Endothelial cell (in vitro differentiated cells): ENCODE results near the gene RIPPLY1. TPM values are rescaled to one million over a fixed set of nuclear protein-coding genes. Genes with fewer than 3 reads are reported as not detected.

Experiments
- DNase-seq: peaks from one replicate; pipeline ENCODE4 v3.0.0; 2021; ENCODE audit warnings: low spot score
- H3K27ac Mint-ChIP-seq: one replicate; pipeline ENCODE4 v1.8.0; 2021; ENCODE audit warnings: mixed read lengths, inconsistent platforms; ENCODE audit not compliant: unreplicated experiment
- H3K27me3 Mint-ChIP-seq: one replicate; pipeline ENCODE4 v1.8.0; 2021; ENCODE audit warnings: mild to moderate bottlenecking, moderate library complexity, mixed read lengths, inconsistent platforms; ENCODE audit not compliant: unreplicated experiment
- H3K36me3 Mint-ChIP-seq: one replicate; pipeline ENCODE4 v1.8.0; 2021; ENCODE audit warnings: mild to moderate bottlenecking, low read depth, mixed read lengths, inconsistent platforms; ENCODE audit not compliant: unreplicated experiment
- H3K4me1 Mint-ChIP-seq: one replicate; pipeline ENCODE4 v1.8.0; 2021; ENCODE audit warnings: mild to moderate bottlenecking, mixed read lengths, inconsistent platforms; ENCODE audit not compliant: unreplicated experiment
- H3K4me3 Mint-ChIP-seq: one replicate; pipeline ENCODE4 v1.8.0; 2021; ENCODE audit warnings: mild to moderate bottlenecking, mixed read lengths, inconsistent platforms; ENCODE audit not compliant: unreplicated experiment
- H3K9me3 Mint-ChIP-seq: one replicate; pipeline ENCODE4 v1.8.0; 2021; ENCODE audit warnings: mixed read lengths, inconsistent platforms; ENCODE audit not compliant: unreplicated experiment
- total RNA-seq: library from RNA; stranded (reverse); fragmentation: NEBNext Ultra II Directional; extraction: Animal tissue kit (Norgen Biotek cat#: 25700); gene quantifications from one replicate; pipeline ENCODE4 v1.2.1, GENCODE V29; 2021; ENCODE audit not compliant: unreplicated experiment
- TF ChIP-seq, protein P1 (sequence below): fragments of 200-600 bp; sonication (generic); IDR thresholded peaks from one replicate; pipeline ENCODE4 v1.5.0; 2021; ENCODE audit warnings: antibody characterized with exemption; ENCODE audit not compliant: unreplicated experiment

The RIPPLY1 gene
- total RNA-seq, 1 donor from 2014 or later = not detected

DNA sequence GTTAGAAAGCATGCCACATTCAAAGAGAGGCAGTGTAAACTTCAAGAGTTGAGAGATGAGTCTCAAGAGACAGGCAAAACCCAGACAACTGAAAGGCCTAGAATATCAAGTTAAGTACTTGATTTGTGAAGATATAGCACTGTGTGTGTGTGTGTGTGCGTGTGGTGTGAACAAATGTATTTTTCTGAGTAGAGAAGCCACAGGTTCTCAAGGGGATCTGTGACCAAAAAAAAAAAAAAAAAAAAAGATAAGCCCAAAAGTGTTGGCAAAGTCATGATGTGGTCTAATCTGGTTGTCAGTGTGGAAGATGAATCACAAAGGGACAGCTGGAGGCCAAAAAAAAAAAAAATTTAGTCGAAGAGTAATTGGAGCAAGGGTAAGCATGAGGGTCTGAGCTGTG is 3.9 kb downstream of the RIPPLY1 start:
- Mint-ChIP-seq H3K36me3 (no peaks in the 10 kb centered on the region), H3K27ac (no peak overlapping the region), H3K4me1 (peaks cover 4% of the 10 kb centered on the region), H3K9me3 (no peaks in the 10 kb centered on the region), H3K4me3 (no peak overlapping the region), H3K27me3 (peaks cover 4% of the 10 kb centered on the region)
- no peak for DNase-seq
- TF ChIP-seq, protein P1, sequence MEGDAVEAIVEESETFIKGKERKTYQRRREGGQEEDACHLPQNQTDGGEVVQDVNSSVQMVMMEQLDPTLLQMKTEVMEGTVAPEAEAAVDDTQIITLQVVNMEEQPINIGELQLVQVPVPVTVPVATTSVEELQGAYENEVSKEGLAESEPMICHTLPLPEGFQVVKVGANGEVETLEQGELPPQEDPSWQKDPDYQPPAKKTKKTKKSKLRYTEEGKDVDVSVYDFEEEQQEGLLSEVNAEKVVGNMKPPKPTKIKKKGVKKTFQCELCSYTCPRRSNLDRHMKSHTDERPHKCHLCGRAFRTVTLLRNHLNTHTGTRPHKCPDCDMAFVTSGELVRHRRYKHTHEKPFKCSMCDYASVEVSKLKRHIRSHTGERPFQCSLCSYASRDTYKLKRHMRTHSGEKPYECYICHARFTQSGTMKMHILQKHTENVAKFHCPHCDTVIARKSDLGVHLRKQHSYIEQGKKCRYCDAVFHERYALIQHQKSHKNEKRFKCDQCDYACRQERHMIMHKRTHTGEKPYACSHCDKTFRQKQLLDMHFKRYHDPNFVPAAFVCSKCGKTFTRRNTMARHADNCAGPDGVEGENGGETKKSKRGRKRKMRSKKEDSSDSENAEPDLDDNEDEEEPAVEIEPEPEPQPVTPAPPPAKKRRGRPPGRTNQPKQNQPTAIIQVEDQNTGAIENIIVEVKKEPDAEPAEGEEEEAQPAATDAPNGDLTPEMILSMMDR = no peak

DNA sequence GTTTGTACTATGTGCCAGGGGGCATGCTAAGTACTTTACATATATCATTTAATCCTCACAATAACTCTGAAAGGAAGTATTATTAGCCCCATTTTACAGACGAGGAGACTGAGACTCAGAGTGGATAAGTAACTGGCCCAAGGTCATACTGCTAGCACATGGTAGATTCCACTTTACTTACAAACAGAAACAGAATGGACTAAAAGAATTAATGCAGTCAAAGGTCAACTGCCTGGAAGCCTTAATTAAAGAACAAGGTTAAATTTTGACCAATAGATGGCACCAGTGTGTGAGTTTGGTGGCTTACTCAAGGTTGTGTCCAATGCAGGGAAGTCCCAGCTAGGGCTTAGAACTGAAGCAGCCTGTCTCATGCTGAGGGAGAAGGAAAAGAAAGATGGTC is 4.7 kb downstream of the RIPPLY1 start:
- peaks cover 4% of the 10 kb centered on the region for H3K4me1 Mint-ChIP-seq
- no peak overlapping the region for H3K27ac Mint-ChIP-seq
- peaks cover 4% of the 10 kb centered on the region for H3K27me3 Mint-ChIP-seq
- no peaks in the 10 kb centered on the region for H3K9me3 Mint-ChIP-seq
- TF ChIP-seq, protein P1 = peak; percentile 27
- no peaks in the 10 kb centered on the region for H3K36me3 Mint-ChIP-seq
- peak; percentile 11 for DNase-seq
- H3K4me3 Mint-ChIP-seq = no peak overlapping the region

DNA sequence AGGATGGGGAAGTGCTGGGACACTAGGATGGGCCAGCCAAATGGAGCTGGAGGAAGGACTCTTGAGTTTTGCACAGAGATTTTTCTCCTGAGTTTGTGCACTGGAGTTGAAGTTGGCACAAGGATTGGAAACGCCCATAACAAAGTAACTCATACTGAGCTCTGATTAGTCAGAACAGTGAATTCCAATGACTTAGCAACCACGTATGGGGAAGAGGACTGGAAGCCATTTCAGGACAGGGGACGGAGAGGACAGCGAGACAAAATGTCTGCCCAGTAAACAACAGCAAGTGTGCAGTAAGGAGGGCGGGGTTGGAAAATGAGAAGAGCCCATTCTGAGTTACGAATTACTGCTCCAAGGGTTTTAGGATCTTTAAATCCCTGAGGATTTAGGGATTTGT is 5.9 kb downstream of the RIPPLY1 start:
- H3K27ac Mint-ChIP-seq = no peak overlapping the region
- peaks cover 4% of the 10 kb centered on the region for H3K4me1 Mint-ChIP-seq
- no peaks in the 10 kb centered on the region for H3K9me3 Mint-ChIP-seq
- TF ChIP-seq, protein P1 = no peak
- no peak for DNase-seq
- peaks cover 3% of the 10 kb centered on the region for H3K27me3 Mint-ChIP-seq
- no peak overlapping the region for H3K4me3 Mint-ChIP-seq
- no peaks in the 10 kb centered on the region for H3K36me3 Mint-ChIP-seq

DNA sequence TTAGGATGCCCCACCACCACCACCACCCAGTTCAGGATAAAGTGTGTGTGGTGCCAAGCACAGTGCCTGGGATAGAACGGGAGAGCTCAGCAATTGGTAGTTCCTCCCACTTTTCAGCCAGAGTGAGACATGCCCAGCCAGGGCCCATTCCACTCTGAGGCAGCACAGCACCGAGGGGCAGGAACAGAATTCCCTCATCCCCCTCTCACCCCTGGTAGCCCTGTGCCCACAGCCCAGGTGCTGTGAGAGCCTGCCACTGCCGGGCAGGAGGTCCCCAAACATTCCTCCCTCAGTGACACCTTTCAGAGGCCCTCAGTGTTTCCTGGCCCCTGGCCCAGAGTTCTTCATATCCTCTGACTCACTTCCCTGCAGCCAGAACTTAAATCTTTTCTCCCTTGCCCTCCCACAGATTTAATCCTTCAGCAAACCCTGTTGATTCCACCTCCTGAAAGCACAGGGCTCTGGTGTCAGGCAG is 8.1 kb downstream of the RIPPLY1 start:
- Mint-ChIP-seq H3K4me3 (no peak overlapping the region), H3K9me3 (no peaks in the 10 kb centered on the region), H3K4me1 (peaks cover 4% of the 10 kb centered on the region), H3K27me3 (peaks cover 2% of the 10 kb centered on the region), H3K27ac (no peak overlapping the region), H3K36me3 (no peaks in the 10 kb centered on the region)
- no peak for DNase-seq
- TF ChIP-seq, protein P1 = no peak

DNA sequence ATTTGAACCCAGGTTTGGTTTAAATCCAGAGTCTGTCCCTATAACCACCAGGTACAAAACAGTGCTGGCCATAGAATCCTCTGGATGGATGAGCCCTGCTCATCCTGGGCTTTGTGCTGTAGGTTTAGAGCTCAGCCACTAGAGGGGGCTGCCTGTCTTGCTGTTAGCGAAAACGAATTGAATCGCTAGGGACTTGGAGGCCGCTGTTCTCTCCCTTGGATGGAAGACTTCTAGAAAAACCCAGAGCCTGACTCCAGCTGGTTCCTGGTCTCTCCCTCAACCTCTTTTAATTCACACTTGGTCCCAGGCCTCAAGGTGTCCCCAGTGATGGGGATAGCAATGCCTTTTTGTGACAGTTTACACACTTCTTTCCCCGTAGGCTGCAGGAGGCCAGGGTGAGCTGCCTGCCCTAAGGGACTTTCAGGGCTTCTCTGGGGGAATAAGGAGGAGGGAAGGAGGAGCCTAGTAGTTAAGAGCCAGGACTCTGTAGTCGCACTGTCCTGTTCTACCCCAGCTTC is 8.7 kb downstream of the RIPPLY1 start:
- Mint-ChIP-seq H3K9me3 (no peaks in the 10 kb centered on the region), H3K4me3 (no peak overlapping the region), H3K27ac (no peak overlapping the region), H3K36me3 (no peaks in the 10 kb centered on the region), H3K27me3 (peaks cover 2% of the 10 kb centered on the region), H3K4me1 (peaks cover 4% of the 10 kb centered on the region)
- peak; percentile 59 for DNase-seq
- TF ChIP-seq, protein P1 = peak; percentile 53
